Lower leg skin (tissue), 3 donors: Measurements from ENCODE around the gene KCNMA1.

Source experiments
- CTCF ChIP-seq, 3 donors: fragments of 450-650 bp; IDR thresholded peaks; one replicate each; pipeline ENCODE4 v1.5.1; 2016; ENCODE audit warnings: antibody characterized with exemption in 3 of 3, mild to moderate bottlenecking in 3 of 3, moderate library complexity in 2 of 3
- POLR2A ChIP-seq, 2 donors: fragments of 450-650 bp; IDR thresholded peaks; one replicate each; pipeline ENCODE4 v1.6.1; 2016 to 2017; ENCODE audit warnings: antibody characterized with exemption in 2 of 2, mild to moderate bottlenecking in 1 of 2, moderate library complexity in 1 of 2

- no peak for TF ChIP-seq CTCF (IDR thresholded peaks at IDR 0.05)
- no peak for TF ChIP-seq POLR2A (IDR thresholded peaks at IDR 0.05)
These were observed 84.3 kb downstream of the KCNMA1 start for GRCh38 chr10:77553311-77553710.
